Measurements from ENCODE around the gene PRSS37.
"Not testable (repeated sequence)": the region's sequence is repeated elsewhere in the genome, so short reads cannot be mapped to it uniquely, and the experiment has no call there.

Gene PRSS37, protein sequence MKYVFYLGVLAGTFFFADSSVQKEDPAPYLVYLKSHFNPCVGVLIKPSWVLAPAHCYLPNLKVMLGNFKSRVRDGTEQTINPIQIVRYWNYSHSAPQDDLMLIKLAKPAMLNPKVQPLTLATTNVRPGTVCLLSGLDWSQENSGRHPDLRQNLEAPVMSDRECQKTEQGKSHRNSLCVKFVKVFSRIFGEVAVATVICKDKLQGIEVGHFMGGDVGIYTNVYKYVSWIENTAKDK

GRCh38 chr7:141841385-141841784 is at the start of gene PRSS37:
TSS of gene PRSS37 (minus strand) at chr7:141841485. CDS start at chr7:141841049, 436 bp downstream.
- DNase-seq, result no peak

GRCh38 chr7:141889321-141889720 is 48.0 kb upstream of the PRSS37 start:
- no peak for DNase-seq

DNA sequence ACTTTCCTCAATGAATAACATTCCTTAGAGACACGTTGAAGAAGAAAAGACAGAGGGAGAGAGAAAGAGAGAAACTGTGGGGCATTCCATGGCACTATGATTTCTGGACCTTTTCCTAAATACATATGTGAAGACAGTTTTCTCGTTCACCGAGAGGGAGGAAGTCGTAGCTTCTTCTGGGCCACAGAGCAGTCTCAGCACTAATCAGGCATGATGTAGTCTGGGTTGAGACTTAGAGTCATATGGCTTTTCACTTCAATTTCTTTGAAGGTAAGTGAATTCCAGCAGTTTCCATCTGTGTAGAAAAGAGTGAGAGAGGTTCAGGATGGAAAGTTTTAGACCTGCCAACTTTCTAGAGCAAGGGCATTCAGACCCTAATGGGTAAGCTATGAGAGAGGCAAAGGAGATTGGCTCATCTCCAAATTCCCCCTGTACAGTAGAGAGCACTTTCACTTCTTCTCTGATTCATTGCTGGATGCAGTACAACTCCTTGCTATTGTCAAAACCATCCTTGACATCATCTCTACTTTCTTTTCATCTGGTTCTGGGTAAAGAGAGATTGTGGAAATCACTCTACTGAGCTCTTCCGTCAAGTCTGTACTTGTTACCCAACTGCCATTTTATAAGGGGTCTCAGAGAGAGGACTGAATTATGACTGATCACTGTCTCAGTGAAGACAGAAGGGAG is 43.4 kb upstream of the PRSS37 start:
- DNase-seq, result no peak

GRCh38 chr7:141880960-141881359 is 39.7 kb upstream of the PRSS37 start:
- no peak for DNase-seq

DNA sequence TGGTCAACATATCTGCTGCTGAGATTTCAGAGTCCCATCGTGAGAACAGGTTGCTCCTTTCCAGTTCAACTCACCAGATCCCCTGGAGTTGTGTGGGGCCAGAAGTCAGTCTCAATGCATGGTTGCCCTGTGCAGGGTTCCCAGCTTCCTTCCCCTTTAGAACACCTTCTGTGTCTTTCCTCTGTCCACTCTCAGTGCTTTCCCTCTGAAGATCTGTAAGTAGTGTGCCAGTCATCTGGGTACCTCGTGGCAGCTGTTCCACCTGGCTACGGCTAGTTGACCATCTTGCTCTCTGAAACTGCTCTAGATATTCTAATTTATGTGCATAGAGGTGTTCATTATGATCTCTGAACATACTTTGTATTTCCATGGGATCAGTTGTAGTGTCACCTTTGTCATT is 36.1 kb upstream of the PRSS37 start:
- no peak for DNase-seq

DNA sequence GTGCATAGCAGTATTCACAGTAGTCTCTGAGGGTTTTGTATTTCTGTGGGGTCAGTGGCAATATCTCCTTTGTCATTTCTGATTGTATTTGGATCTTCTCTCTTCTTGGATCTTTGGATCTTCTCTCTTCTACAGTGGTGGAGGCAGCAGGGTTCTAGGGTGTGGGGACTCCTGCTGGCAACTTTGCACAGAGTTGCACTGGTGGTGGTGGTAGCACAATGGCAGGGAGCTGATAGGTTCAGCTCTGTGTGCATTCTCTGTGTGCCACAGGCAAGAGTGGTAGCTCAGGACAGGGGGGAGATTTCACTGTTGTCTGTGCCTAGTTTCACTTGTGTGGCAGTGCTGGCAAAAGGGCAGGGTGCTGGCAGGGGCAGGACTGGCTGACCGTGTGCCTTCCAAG is 35.1 kb upstream of the PRSS37 start:
- DNase-seq, result no peak

- DNase-seq, result no peak
Measured at GRCh38 chr7:141875453-141875852, 34.2 kb upstream of the PRSS37 start.

DNA sequence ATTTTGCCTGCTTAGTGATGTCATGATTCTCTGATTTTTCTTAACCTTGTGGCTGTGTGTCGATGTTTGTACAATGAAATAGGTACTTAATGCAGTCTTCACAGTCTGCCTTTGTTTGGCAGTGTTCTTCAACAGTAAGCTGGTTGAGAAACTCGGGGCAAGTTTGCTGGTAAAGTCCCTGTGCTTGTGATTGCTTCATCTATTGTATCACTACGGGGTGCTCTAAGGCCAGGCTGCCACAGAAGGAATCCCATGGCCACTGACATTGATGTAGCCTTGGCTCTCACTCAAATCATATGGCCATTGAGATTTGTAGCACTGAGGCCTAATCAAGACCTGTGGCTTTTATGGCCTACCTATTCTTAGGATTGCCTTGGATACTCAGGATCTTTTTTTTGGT is 33.5 kb upstream of the PRSS37 start:
- DNase-seq, result no peak

DNA sequence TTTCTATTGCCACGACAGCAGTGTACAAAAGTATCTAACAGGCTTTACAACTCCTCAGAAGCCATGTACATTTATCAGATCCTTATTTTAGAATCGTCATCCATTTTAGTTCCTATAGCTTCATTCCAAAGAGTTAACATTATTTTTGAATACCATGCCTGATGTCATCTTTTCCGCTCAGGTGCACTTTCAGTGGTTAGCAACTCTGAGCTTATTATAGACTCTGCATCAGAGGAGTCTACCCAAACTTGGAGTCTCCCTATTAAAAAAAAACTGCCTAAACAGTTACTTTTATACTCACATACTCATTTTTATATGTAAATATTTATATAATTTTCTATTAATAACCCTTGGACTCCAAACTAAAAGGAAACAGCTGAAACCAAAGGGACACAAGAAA is 31.6 kb upstream of the PRSS37 start:
- no peak for DNase-seq

DNA sequence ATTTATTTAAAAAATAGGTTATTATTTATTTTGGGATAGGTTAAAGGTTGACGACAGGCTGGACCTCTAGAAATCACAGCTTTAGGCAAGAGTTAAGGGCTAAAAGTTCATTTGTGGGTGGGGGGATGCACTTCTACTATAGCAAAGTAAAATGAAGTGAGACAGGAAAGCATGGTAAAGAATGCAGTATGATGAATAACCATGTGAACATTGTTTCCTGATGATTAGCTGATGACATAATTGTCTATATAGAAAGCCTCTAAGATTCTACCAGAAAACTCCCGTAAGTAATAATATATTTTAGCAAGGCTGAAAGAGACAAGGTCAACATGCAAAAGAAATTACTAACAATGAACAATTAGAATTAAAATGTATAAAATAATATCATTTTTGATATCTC is 25.7 kb upstream of the PRSS37 start:
- DNase-seq, result no peak

DNA sequence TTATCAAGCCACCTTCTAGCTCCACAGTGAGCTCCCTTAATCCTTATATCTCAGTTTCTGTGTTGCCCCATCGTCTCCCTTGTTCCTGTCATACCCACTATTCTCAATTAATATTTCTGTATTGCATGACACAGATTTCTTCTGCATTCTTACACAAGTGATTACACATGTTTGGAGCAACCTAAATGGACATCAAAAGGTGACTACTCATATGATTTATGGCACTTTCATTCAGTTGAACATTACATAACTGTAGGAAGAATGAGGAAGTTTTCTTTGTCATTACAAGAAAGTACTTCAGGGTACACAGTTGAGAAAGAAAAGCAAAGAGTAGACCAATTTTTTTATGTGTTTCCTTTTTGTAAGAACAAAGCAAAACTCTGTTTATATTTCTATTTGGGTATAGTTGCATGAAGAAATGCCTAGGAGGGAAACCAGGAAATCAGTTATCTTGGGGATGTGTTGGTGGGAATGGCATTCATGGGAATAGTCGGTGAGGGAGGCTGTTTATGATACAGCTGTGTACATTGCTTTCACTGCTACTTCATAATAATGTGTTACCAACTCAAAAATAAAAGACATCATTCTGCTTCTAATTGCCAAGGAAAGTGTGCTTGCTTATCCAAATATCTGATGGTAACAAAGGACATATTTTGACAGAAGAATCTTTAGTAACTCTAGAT is 23.6 kb upstream of the PRSS37 start:
- no peak for DNase-seq

GRCh38 chr7:141860207-141860606 is 18.9 kb upstream of the PRSS37 start:
- DNase-seq, result no peak

GRCh38 chr7:141847996-141848395 is 6.7 kb upstream of the PRSS37 start:
- DNase-seq, result no peak

- peak; percentile 30 for DNase-seq
Measured at GRCh38 chr7:141844256-141844655, 3.0 kb upstream of the PRSS37 start.

DNA sequence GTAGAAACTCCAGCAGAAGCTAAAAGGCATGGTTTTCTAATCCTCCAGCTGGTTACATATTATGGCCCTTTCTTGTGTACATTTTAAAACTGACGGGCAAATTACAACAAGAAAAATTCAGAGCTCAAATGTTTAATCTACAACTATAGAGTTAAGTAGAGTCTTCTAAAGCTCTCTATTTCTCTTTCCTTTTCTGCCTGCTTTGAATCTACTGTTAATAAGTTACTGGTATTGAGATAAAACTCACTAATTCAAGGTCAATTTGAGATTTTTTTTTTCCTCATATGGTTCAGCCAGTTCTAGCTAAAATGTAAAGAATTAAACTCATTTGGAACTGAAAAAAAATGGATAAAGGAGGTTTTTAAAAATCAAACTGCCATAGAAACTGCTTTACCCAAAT is 1.6 kb upstream of the PRSS37 start:
- DNase-seq, result no peak

DNA sequence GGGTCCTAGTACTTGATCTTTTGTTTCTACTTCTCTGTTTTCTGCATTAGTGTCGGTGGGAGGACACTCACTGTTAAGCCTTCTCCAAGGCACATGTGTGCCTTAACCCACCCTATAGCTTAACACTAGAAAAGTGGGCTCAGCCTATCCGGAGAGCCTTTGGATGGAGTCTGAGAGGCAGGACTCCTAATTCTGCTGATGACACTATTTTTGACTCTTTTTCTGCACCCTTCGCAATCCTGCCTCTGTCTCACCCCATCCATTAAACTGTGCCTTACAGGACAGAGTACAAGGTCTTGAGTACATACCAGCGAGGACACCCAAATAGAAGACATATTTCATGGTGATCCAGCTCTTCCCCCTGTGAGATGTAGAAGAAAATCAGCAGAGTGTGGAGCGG is 577 bp downstream of the PRSS37 start:
- no peak for DNase-seq

- DNase-seq, result no peak
Measured at GRCh38 chr7:141839256-141839655, 2.0 kb downstream of the PRSS37 start.

GRCh38 chr7:141838581-141838980 is 2.7 kb downstream of the PRSS37 start:
- no peak for DNase-seq

DNA sequence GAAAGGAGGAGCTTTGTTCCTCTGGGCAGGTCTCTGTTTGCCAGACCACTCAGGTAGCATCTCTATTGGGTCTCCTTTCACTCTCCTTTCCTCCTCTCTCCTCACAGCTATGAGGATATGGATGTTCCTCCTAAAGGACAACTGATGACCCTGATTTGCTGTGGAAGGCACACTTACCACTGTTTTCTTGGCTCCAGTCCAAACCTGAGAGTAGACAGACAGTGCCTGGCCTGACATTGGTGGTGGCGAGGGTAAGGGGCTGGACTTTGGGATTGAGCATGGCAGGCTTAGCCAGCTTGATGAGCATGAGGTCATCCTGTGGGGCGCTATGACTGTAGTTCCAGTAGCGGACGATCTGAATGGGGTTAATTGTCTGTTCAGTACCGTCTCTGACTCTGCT is 3.6 kb downstream of the PRSS37 start:
- no peak for DNase-seq

- not testable (repeated sequence) for DNase-seq
Measured at GRCh38 chr7:141822432-141822831, 18.9 kb downstream of the PRSS37 start.

GRCh38 chr7:141820067-141820466 is 21.2 kb downstream of the PRSS37 start:
- DNase-seq, result no peak

DNA sequence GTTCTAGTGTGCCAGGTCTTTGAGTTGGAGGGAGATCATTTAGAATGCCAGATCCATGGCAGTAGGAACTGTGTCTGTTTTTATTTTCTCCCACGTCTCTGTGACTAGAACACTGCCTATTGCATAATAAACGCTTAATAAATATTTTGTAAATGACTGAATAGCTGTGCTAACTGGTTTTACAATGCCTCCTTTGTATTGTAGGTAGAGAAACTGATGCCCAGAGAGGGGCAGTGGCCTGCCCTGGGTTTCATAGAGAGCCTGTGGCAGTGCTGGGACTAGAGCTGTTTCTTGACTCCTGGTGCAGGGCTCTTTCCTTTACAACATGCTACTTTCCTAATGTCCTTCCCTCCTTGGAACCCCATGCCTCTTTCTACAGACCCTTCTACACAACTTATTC is 48.8 kb downstream of the PRSS37 start:
- no peak for DNase-seq

DNA sequence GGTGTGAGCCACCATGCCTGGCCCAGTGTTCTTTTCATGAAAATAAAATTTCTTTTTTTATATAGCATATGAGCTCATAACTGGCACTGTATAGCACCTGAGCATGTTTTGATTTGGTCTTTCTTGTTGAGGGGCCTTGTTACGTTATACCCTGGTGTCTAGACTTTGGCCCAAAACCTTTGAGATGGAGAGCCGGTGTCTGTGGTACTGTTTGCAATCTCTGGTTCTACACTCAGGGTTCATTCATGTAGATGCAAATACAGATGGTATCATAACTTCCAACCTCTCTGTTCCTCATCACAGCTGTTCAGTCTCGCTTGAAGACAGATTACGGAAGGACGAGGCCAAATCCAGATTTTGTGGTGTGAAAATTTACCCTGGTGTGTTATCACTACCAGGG is 51.4 kb downstream of the PRSS37 start, which contains the start of gene TAS2R5:
Gene TAS2R5 (plus strand): TSS at position 301 of the 400 bp plus-strand sequence. CDS start 145 bp downstream, outside the sequence.
- no peak for DNase-seq

DNA sequence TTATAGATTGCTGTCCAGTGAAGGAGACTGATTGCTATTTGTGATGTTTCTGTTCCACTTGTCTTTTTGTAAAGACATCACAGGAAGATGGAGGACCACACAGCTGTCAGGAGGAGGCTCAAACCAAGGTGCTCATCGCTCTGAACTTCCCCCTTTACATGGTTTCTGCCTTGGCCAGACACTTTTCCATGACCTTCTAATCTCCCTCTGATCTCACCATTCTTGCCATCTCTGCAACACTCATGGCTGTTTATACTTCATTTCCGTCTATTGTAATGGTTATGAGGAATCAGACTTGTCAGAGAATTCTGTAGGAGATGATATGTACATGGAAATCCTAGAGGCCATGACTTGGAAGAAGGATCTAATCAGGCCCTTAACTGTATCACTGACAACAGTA is 53.0 kb downstream of the PRSS37 start:
- DNase-seq, result no peak

All from NCI-H446 treated with DMSO at 0.1 percent for 48 hours (cell line).